Measurements from ENCODE around the gene CCNE1. TPM values are rescaled to one million over a fixed set of nuclear protein-coding genes. Genes with fewer than 3 reads are reported as not detected.

CCNE1 gene
- polyA plus RNA-seq, 1 donor (not counting 4 experiments of a cell fraction or from before 2014, with no cell fraction given): 11.2 TPM

- dilution Hi-C loops (cut with MboI; ENCODE audit: extremely low pct_ligation_motif_present, low sequenced_read_pairs): no loop called here
Observed at GRCh38 chr19:29812881-29813275, 1.1 kb downstream of the CCNE1 start.

GRCh38 chr19:29813642-29814041 lies 1.9 kb downstream of the CCNE1 start:
- FAIRE-seq: no peak
- Histone ChIP-seq H3K4me3 (ENCODE audit: control insufficient read depth in 2 of 3, extremely low read depth in 1 of 3, insufficient read depth in 2 of 3, low read depth in 1 of 3, low read length in 3 of 3) (no peak overlapping the region), H3K9ac (ENCODE audit: control insufficient read depth, extremely low read depth, insufficient read depth, low read length) (no peak overlapping the region), H3K36me3 (ENCODE audit: control insufficient read depth in 2 of 2, extremely low read depth in 1 of 2, insufficient read depth in 2 of 2, low read length in 2 of 2) (peaks cover 0 to 2% of the 10 kb centered on the region in 2 experiments), H2AFZ (ENCODE audit: control insufficient read depth, low read length) (no peak overlapping the region), H4K20me1 (ENCODE audit: control insufficient read depth, extremely low read depth, insufficient read depth, low read length) (no peaks in the 10 kb centered on the region), H3K9me3 (ENCODE audit: control insufficient read depth, low read depth, low read length) (no peaks in the 10 kb centered on the region), H3K4me1 (ENCODE audit: control insufficient read depth, extremely low read depth, insufficient read depth, low read length) (peaks cover 10% of the 10 kb centered on the region), H3K4me2 (ENCODE audit: control insufficient read depth, extremely low read depth, insufficient read depth, low read depth, low read length) (no peak overlapping the region), H3K27ac (ENCODE audit: control insufficient read depth, insufficient read depth, low read length) (no peak overlapping the region), H3K79me2 (ENCODE audit: control insufficient read depth, insufficient read depth, low read length) (no peaks in the 10 kb centered on the region), H3K9me1 (ENCODE audit: control insufficient read depth, extremely low read depth, insufficient read depth, low read length) (no peaks in the 10 kb centered on the region), H3K27me3 (ENCODE audit: control insufficient read depth, extremely low read depth, insufficient read depth, low read length) (no peaks in the 10 kb centered on the region)
- dilution Hi-C loops (cut with MboI; ENCODE audit: extremely low pct_ligation_motif_present, low sequenced_read_pairs): no loop called here
- no peak for TF ChIP-seq EZH2 (IDR thresholded peaks at IDR 0.05; ENCODE audit: low read length)
- TF ChIP-seq, protein P1, sequence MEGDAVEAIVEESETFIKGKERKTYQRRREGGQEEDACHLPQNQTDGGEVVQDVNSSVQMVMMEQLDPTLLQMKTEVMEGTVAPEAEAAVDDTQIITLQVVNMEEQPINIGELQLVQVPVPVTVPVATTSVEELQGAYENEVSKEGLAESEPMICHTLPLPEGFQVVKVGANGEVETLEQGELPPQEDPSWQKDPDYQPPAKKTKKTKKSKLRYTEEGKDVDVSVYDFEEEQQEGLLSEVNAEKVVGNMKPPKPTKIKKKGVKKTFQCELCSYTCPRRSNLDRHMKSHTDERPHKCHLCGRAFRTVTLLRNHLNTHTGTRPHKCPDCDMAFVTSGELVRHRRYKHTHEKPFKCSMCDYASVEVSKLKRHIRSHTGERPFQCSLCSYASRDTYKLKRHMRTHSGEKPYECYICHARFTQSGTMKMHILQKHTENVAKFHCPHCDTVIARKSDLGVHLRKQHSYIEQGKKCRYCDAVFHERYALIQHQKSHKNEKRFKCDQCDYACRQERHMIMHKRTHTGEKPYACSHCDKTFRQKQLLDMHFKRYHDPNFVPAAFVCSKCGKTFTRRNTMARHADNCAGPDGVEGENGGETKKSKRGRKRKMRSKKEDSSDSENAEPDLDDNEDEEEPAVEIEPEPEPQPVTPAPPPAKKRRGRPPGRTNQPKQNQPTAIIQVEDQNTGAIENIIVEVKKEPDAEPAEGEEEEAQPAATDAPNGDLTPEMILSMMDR (optimal IDR thresholded peaks at IDR 0.05 in 1 of 3, IDR thresholded peaks at IDR 0.05 in 1 of 3, conservative IDR thresholded peaks at IDR 0.05 in 1 of 3; ENCODE audit: extremely low read depth in 1 of 3, insufficient read depth in 2 of 3, low read length in 3 of 3): no peak
- no peak for DNase-seq (ENCODE audit: low read depth, low spot score)

More at GRCh38 chr19:29812881-29813275, 1.1 kb downstream of the CCNE1 start:
- FAIRE-seq (no peak), DNase-seq (ENCODE audit: low read depth, low spot score) (no peak)
- Histone ChIP-seq H3K9me3 (ENCODE audit: control insufficient read depth, low read depth, low read length) (no peaks in the 10 kb centered on the region), H3K27ac (ENCODE audit: control insufficient read depth, insufficient read depth, low read length) (no peak overlapping the region), H3K4me3 (ENCODE audit: control insufficient read depth in 2 of 3, extremely low read depth in 1 of 3, insufficient read depth in 2 of 3, low read depth in 1 of 3, low read length in 3 of 3) (peak overlapping the region in 2 of 3 experiments; percentile 31 to 33), H3K9me1 (ENCODE audit: control insufficient read depth, extremely low read depth, insufficient read depth, low read length) (no peaks in the 10 kb centered on the region), H3K9ac (ENCODE audit: control insufficient read depth, extremely low read depth, insufficient read depth, low read length) (no peak overlapping the region), H3K79me2 (ENCODE audit: control insufficient read depth, insufficient read depth, low read length) (no peaks in the 10 kb centered on the region), H2AFZ (ENCODE audit: control insufficient read depth, low read length) (no peak overlapping the region), H3K36me3 (ENCODE audit: control insufficient read depth in 2 of 2, extremely low read depth in 1 of 2, insufficient read depth in 2 of 2, low read length in 2 of 2) (peaks cover 0 to 2% of the 10 kb centered on the region in 2 experiments), H3K4me2 (ENCODE audit: control insufficient read depth, extremely low read depth, insufficient read depth, low read depth, low read length) (peak overlapping the region; percentile 57), H3K4me1 (ENCODE audit: control insufficient read depth, extremely low read depth, insufficient read depth, low read length) (peaks cover 10% of the 10 kb centered on the region), H3K27me3 (ENCODE audit: control insufficient read depth, extremely low read depth, insufficient read depth, low read length) (no peaks in the 10 kb centered on the region), H4K20me1 (ENCODE audit: control insufficient read depth, extremely low read depth, insufficient read depth, low read length) (no peaks in the 10 kb centered on the region)
- TF ChIP-seq, protein P1 (optimal IDR thresholded peaks at IDR 0.05 in 1 of 3, IDR thresholded peaks at IDR 0.05 in 1 of 3, conservative IDR thresholded peaks at IDR 0.05 in 1 of 3; ENCODE audit: extremely low read depth in 1 of 3, insufficient read depth in 2 of 3, low read length in 3 of 3): no peak
- TF ChIP-seq EZH2 (IDR thresholded peaks at IDR 0.05; ENCODE audit: low read length): no peak

Data from keratinocyte (primary cell).